ENCODE data around the gene FTHL17.

FTHL17 gene

DNA sequence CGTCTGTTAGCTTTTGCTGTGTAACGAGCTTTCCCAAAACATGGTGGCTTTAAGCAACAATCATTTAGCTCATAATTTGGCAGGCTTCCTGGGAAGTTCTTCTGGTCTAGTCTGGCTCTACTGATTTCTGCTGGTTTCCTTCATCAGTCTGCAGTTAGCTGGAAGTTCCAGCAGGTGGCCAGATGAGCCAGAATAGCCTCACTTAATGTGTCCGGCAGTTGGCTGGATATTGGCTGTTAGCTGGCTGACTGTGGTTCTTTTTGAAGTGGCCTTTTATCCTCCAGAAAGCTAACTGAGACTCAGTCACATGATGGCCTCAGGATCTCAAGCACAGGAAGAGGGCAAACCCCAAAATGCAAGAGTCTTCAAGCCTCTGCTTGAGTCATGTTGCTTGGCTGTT lies 34.9 kb downstream of the FTHL17 start:
- DNase-seq = no peak

DNA sequence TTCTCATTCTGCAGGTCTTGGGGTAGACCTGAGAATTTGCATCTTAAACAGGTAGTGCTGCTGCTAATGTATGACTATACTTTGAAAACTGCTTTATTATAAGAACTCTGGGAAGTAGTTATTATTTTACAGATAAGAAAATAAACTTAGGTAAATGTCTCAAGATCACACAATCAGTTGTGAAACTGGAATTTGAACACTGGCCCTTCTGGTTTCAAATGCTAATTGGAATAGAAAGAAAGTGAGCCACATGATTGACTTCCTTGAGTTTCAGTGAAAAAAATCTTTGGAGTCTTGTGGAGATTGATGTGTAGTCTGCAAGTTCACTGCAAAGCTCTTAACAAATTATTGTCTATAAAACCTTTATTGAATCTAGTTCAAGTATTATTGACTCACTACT lies 44.5 kb downstream of the FTHL17 start:
- DNase-seq = no peak

- DNase-seq = no peak
Observed at GRCh38 chrX:31024866-31025265, 47.0 kb downstream of the FTHL17 start.

GRCh38 chrX:31021537-31021936 lies 50.3 kb downstream of the FTHL17 start:
- no peak for DNase-seq
